ENCODE data around the gene TTPAL.
"Not testable (repeated sequence)": the region's sequence is repeated elsewhere in the genome, so short reads cannot be mapped to it uniquely, and the experiment has no call there.

Gene TTPAL

DNA sequence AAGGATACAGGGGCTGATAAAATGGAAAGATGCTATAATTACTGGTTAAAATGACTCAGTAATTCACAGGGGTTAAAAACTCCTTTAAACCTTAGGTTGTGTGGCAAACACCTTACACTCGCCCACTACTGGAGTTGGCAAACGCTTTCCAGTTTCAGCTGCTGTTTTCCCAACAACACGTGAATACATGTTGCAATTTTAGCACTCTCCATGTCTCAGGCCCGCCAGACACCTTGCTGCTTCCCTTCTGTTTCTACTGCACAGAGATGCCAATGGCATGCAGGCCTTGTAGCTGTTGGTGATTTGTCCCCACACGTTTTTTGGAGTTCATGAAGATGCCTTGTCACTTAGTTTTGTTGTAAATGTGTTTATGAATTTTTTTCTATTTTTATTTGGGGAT, 5.3 kb upstream of the TTPAL start:
- DNase-seq (no peak), ATAC-seq (replicated peaks) (no peak)
- no peaks in the 10 kb centered on the region for H3K36me3 Mint-ChIP-seq
- peaks cover 4 to 5% of the 10 kb centered on the region in 2 donors for H3K4me1 Mint-ChIP-seq
- no peaks in the 10 kb centered on the region for H3K27me3 Mint-ChIP-seq
- no peak overlapping the region for H3K27ac Mint-ChIP-seq
- H3K9me3 Mint-ChIP-seq: no peaks in the 10 kb centered on the region
- no peak overlapping the region for H3K4me3 Mint-ChIP-seq

- Mint-ChIP-seq H3K9me3 (no peaks in the 10 kb centered on the region), H3K27ac (no peak overlapping the region), H3K36me3 (peaks cover 0 to 4% of the 10 kb centered on the region in 2 donors), H3K4me1 (peaks cover 9 to 17% of the 10 kb centered on the region in 2 donors), H3K4me3 (no peak overlapping the region), H3K27me3 (no peaks in the 10 kb centered on the region)
- no peak for ATAC-seq (replicated peaks)
- no peak for DNase-seq
Observed at GRCh38 chr20:44471481-44471882, 4.2 kb upstream of the TTPAL start.

- ATAC-seq (replicated peaks); H3K27me3 Mint-ChIP-seq; H3K27ac Mint-ChIP-seq; H3K4me3 Mint-ChIP-seq; H3K9me3 Mint-ChIP-seq; DNase-seq: not testable (repeated sequence)
- H3K4me1 Mint-ChIP-seq: peaks cover 16 to 25% of the 10 kb centered on the region in 2 donors
- H3K36me3 Mint-ChIP-seq: peaks cover 0 to 12% of the 10 kb centered on the region in 2 donors
Observed at GRCh38 chr20:44472283-44472682, 3.4 kb upstream of the TTPAL start.

GRCh38 chr20:44475372-44475693, 341 bp upstream of the TTPAL start:
- ATAC-seq (replicated peaks) (peak in 1 of 2 donors; percentile 1), DNase-seq (no peak)
- no peaks in the 10 kb centered on the region for H3K27me3 Mint-ChIP-seq
- peak overlapping the region; percentile 99 for H3K27ac Mint-ChIP-seq
- H3K4me1 Mint-ChIP-seq: peaks cover 31 to 48% of the 10 kb centered on the region in 2 donors
- peaks cover 2 to 22% of the 10 kb centered on the region in 2 donors for H3K36me3 Mint-ChIP-seq
- peak overlapping the region; percentile 98 for H3K4me3 Mint-ChIP-seq
- H3K9me3 Mint-ChIP-seq: no peaks in the 10 kb centered on the region

DNA sequence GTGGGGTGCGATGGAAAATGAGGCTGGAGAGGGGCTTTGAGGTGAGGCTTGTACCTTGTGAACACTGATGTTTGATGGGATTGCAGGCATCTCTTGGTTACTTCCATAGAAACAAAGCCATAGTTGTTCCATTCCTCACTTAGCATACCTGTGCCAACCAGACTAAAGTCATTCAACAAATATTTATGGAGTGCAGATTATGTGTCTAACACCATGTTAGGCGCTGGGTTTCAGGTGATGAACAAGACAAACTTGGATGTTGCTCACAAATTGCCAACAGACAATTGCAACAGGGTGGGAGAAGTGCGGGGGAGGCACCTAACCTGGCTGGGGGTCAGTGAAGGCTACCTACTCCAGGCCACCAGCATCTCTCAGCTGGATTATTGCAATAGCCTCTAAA, 1.5 kb downstream of the TTPAL start:
- Mint-ChIP-seq H3K36me3 (peaks cover 20 to 40% of the 10 kb centered on the region in 2 donors), H3K9me3 (no peaks in the 10 kb centered on the region), H3K27ac (no peak overlapping the region), H3K4me3 (peak overlapping the region; percentile 98), H3K4me1 (peaks cover 40 to 58% of the 10 kb centered on the region in 2 donors), H3K27me3 (no peaks in the 10 kb centered on the region)
- no peak for DNase-seq
- ATAC-seq (replicated peaks): no peak

GRCh38 chr20:44478206-44478605, 2.5 kb downstream of the TTPAL start:
- H3K4me1 Mint-ChIP-seq: peaks cover 40 to 58% of the 10 kb centered on the region in 2 donors
- no peak overlapping the region for H3K27ac Mint-ChIP-seq
- DNase-seq: no peak
- H3K36me3 Mint-ChIP-seq: peaks cover 26 to 45% of the 10 kb centered on the region in 2 donors
- no peaks in the 10 kb centered on the region for H3K27me3 Mint-ChIP-seq
- H3K9me3 Mint-ChIP-seq: no peaks in the 10 kb centered on the region
- no peak for ATAC-seq (replicated peaks)
- no peak overlapping the region for H3K4me3 Mint-ChIP-seq

GRCh38 chr20:44479643-44480042, 4.0 kb downstream of the TTPAL start:
- no peaks in the 10 kb centered on the region for H3K27me3 Mint-ChIP-seq
- H3K4me3 Mint-ChIP-seq: peak overlapping the region in 1 of 2 donors; percentile 28
- ATAC-seq (replicated peaks) (peak; percentile 78 to 80), DNase-seq (peak; percentile 58)
- H3K9me3 Mint-ChIP-seq: no peaks in the 10 kb centered on the region
- H3K27ac Mint-ChIP-seq: peak overlapping the region; percentile 52
- peaks cover 33 to 53% of the 10 kb centered on the region in 2 donors for H3K36me3 Mint-ChIP-seq
- peaks cover 40 to 58% of the 10 kb centered on the region in 2 donors for H3K4me1 Mint-ChIP-seq

- peak overlapping the region; percentile 52 for H3K27ac Mint-ChIP-seq
- ATAC-seq (replicated peaks) (no peak), DNase-seq (no peak)
- H3K27me3 Mint-ChIP-seq: no peaks in the 10 kb centered on the region
- peaks cover 37 to 56% of the 10 kb centered on the region in 2 donors for H3K4me1 Mint-ChIP-seq
- no peaks in the 10 kb centered on the region for H3K9me3 Mint-ChIP-seq
- H3K36me3 Mint-ChIP-seq: peaks cover 33 to 54% of the 10 kb centered on the region in 2 donors
- peak overlapping the region; percentile 27 to 28 for H3K4me3 Mint-ChIP-seq
Observed at GRCh38 chr20:44480097-44480496, 4.4 kb downstream of the TTPAL start.

DNA sequence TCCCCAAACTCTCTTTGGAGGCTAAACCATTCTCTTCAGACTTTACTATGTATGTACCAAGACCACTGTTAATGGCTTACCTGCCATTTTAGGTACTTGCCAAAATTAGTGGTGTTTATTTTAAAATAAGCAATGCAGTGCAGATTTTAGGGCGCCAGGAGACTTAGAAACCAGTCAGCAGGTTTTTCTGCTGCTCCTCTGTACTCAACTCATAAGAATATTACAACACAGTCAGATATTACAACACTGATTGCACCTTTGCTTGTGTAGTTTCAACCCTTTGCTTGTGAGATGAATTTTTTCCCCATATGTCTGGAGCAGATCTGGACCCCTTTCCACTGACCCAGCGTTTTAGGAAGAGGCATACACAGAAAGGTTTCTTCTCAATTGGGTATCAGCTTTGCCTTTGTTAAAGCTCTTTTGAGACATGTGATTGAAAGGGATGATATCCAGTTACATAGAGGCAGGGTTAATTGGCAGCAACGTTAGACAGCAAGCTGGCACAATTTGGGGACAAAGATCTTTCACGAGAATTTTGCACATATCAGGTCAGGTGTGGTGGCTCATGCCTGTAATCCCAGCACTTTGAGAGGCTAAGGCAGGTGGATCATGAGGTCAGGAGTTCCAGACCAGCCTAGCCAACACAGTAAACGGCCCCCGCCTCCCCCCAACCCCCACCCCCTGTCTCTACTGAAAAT, 6.2 kb downstream of the TTPAL start:
- ATAC-seq (replicated peaks) (no peak), DNase-seq (no peak)
- Mint-ChIP-seq H3K36me3 (peaks cover 43 to 63% of the 10 kb centered on the region in 2 donors), H3K27me3 (no peaks in the 10 kb centered on the region), H3K9me3 (no peaks in the 10 kb centered on the region), H3K4me1 (peaks cover 27 to 38% of the 10 kb centered on the region in 2 donors), H3K27ac (no peak overlapping the region), H3K4me3 (no peak overlapping the region)

DNA sequence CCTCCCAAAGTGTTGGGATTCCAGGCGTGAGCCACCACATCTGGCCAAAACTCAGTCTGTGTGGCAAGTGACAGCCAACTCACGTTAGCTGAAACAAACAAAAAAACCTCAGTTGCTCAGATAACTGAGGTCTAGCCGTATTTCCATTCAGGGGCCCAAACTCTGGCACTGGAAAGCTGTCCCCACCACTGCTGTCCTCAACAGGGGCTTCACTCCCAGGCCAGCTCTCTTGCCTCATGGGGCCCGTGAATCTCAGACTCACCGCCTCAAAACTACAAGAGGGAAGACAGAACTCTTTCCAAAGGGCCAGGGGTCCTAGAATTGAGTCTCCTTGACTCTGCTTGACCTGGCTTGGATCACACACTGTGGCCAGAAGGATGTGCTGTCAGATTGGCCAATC, 7.4 kb downstream of the TTPAL start:
- no peak overlapping the region for H3K4me3 Mint-ChIP-seq
- no peaks in the 10 kb centered on the region for H3K9me3 Mint-ChIP-seq
- peak overlapping the region; percentile 62 for H3K27ac Mint-ChIP-seq
- peaks cover 20 to 30% of the 10 kb centered on the region in 2 donors for H3K4me1 Mint-ChIP-seq
- H3K27me3 Mint-ChIP-seq: no peaks in the 10 kb centered on the region
- no peak for DNase-seq
- peaks cover 43 to 62% of the 10 kb centered on the region in 2 donors for H3K36me3 Mint-ChIP-seq
- no peak for ATAC-seq (replicated peaks)

GRCh38 chr20:44485078-44485829, 9.6 kb downstream of the TTPAL start:
- DNase-seq (no peak), ATAC-seq (replicated peaks) (no peak)
- peaks cover 25% of the 10 kb centered on the region in 2 donors for H3K4me1 Mint-ChIP-seq
- no peaks in the 10 kb centered on the region for H3K27me3 Mint-ChIP-seq
- H3K9me3 Mint-ChIP-seq: no peaks in the 10 kb centered on the region
- no peak overlapping the region for H3K4me3 Mint-ChIP-seq
- H3K36me3 Mint-ChIP-seq: peaks cover 58 to 76% of the 10 kb centered on the region in 2 donors
- H3K27ac Mint-ChIP-seq: peak overlapping the region; percentile 51

- DNase-seq (no peak), ATAC-seq (replicated peaks) (no peak)
- no peaks in the 10 kb centered on the region for H3K9me3 Mint-ChIP-seq
- H3K36me3 Mint-ChIP-seq: peaks cover 58 to 75% of the 10 kb centered on the region in 2 donors
- no peak overlapping the region for H3K4me3 Mint-ChIP-seq
- H3K4me1 Mint-ChIP-seq: peaks cover 19 to 25% of the 10 kb centered on the region in 2 donors
- no peaks in the 10 kb centered on the region for H3K27me3 Mint-ChIP-seq
- peak overlapping the region; percentile 81 for H3K27ac Mint-ChIP-seq
Observed at GRCh38 chr20:44485830-44486198, 10.1 kb downstream of the TTPAL start.

DNA sequence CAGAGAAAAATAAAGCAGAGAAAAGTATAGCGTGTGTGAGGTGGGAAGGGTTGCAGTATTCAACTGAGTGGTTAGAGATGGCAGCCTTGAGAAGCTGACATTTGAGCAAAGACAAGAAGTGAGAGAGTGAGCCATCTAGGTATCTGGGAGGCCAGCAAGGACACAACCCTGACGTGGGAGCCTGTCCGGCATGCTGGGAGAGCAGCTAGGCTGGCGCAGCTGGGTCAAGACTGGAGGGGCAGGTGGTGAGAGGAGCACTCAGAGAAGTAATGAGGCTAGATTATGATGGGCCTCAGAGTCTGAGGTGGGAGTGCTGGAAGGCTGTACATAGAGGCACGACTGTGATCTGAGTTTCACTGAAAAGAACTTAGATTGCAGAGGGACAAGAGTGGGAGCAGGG, 12.9 kb downstream of the TTPAL start:
- no peak overlapping the region for H3K4me3 Mint-ChIP-seq
- peak overlapping the region; percentile 42 for H3K27ac Mint-ChIP-seq
- H3K36me3 Mint-ChIP-seq: peaks cover 52 to 72% of the 10 kb centered on the region in 2 donors
- H3K27me3 Mint-ChIP-seq: no peaks in the 10 kb centered on the region
- ATAC-seq (replicated peaks) (no peak), DNase-seq (no peak)
- H3K4me1 Mint-ChIP-seq: peaks cover 24 to 32% of the 10 kb centered on the region in 2 donors
- H3K9me3 Mint-ChIP-seq: no peaks in the 10 kb centered on the region

DNA sequence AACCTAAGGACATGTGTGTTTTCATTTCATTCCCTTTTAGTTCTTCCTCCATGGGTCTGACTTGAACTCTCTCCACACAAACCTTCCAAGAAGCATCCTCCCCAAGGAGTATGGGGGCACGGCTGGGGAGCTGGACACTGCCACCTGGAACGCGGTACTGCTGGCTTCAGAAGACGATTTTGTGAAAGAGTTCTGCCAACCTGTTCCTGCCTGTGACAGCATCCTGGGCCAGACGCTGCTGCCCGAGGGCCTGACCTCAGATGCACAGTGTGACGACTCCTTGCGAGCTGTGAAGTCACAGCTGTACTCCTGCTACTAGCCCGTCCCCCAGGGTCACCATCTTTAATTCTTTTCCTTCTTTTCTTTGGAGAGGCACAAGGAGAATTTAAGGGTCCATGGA, 13.5 kb downstream of the TTPAL start:
- H3K36me3 Mint-ChIP-seq: peaks cover 54 to 77% of the 10 kb centered on the region in 2 donors
- ATAC-seq (replicated peaks): no peak

DNA sequence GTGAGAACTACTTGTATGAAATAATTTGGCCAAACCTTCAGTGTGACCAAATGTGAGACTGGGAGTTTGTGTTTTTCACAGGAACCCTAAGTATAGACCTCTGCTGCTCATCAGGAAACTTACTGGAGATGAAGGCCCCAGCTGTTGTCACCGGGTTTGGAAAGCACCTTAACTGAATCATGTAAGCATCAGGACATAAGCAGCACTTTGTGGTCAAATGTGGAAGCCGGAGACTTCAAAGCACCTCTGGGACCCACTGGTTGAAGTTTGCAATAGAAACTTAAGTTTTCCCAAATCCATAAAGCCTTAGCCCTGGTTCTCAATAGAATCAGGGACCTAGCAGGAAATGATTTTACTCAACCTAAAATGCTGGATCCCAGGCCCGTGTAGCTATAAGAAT, 14.3 kb downstream of the TTPAL start:
- Mint-ChIP-seq H3K36me3 (peaks cover 56 to 80% of the 10 kb centered on the region in 2 donors), H3K27me3 (no peaks in the 10 kb centered on the region)
- ATAC-seq (replicated peaks): peak; percentile 85 to 92

More for the DNA sequence above, 13.5 kb downstream of the TTPAL start:
- H3K9me3 Mint-ChIP-seq: no peaks in the 10 kb centered on the region
- no peak for DNase-seq
- H3K27me3 Mint-ChIP-seq: no peaks in the 10 kb centered on the region
- H3K4me3 Mint-ChIP-seq: no peak overlapping the region
- peak overlapping the region; percentile 89 for H3K27ac Mint-ChIP-seq
- H3K4me1 Mint-ChIP-seq: peaks cover 24 to 32% of the 10 kb centered on the region in 2 donors

More for the DNA sequence above, 14.3 kb downstream of the TTPAL start:
- Mint-ChIP-seq H3K27ac (peak overlapping the region; percentile 89), H3K4me1 (peaks cover 26 to 32% of the 10 kb centered on the region in 2 donors), H3K9me3 (no peaks in the 10 kb centered on the region), H3K4me3 (no peak overlapping the region)
- DNase-seq: peak; percentile 27

All from stimulated activated naive B cell treated with anti-CD40 and anti-IgM and Interleukin-4, amounts not matched to agents 10 μg/mL and 1 μg/mL and 100 μg/mL, for 72 hours (primary cell).